Activated naive CD8-positive, alpha-beta T cell treated with anti-CD3 and anti-CD28 coated beads for 36 hours (primary cell): ENCODE data around the gene CFB. TPM values are rescaled to one million over a fixed set of nuclear protein-coding genes. Genes with fewer than 3 reads are reported as not detected.
"Not testable (repeated sequence)": the region's sequence is repeated elsewhere in the genome, so short reads cannot be mapped to it uniquely, and the experiment has no call there.

ENCODE experiments used
- DNase-seq: peaks from one replicate; pipeline ENCODE4 v3.0.0; 2021
- H3K27ac Mint-ChIP-seq: one replicate; pipeline ENCODE4 v1.8.0; 2022; ENCODE audit warnings: mild to moderate bottlenecking, moderate library complexity, mixed read lengths
- H3K27me3 Mint-ChIP-seq: one replicate; pipeline ENCODE4 v1.8.0; 2022; ENCODE audit warnings: mild to moderate bottlenecking, mixed read lengths
- H3K36me3 Mint-ChIP-seq: one replicate; pipeline ENCODE4 v1.8.0; 2021; ENCODE audit warnings: mild to moderate bottlenecking, mixed read lengths
- H3K4me1 Mint-ChIP-seq: one replicate; pipeline ENCODE4 v1.8.0; 2021; ENCODE audit warnings: mixed read lengths
- H3K4me3 Mint-ChIP-seq: one replicate; pipeline ENCODE4 v1.8.0; 2022; ENCODE audit warnings: mild to moderate bottlenecking, moderate library complexity, mixed read lengths
- H3K9me3 Mint-ChIP-seq: one replicate; pipeline ENCODE4 v1.8.0; 2022; ENCODE audit warnings: mixed read lengths
- total RNA-seq, 2 experiments: library from RNA; stranded (reverse); gene quantifications; one replicate each; pipeline ENCODE4 v1.2.3, GENCODE V29; 2021

The CFB gene
- total RNA-seq, 2 experiments from 2014 or later, result 0.52 to 0.82 TPM

DNA sequence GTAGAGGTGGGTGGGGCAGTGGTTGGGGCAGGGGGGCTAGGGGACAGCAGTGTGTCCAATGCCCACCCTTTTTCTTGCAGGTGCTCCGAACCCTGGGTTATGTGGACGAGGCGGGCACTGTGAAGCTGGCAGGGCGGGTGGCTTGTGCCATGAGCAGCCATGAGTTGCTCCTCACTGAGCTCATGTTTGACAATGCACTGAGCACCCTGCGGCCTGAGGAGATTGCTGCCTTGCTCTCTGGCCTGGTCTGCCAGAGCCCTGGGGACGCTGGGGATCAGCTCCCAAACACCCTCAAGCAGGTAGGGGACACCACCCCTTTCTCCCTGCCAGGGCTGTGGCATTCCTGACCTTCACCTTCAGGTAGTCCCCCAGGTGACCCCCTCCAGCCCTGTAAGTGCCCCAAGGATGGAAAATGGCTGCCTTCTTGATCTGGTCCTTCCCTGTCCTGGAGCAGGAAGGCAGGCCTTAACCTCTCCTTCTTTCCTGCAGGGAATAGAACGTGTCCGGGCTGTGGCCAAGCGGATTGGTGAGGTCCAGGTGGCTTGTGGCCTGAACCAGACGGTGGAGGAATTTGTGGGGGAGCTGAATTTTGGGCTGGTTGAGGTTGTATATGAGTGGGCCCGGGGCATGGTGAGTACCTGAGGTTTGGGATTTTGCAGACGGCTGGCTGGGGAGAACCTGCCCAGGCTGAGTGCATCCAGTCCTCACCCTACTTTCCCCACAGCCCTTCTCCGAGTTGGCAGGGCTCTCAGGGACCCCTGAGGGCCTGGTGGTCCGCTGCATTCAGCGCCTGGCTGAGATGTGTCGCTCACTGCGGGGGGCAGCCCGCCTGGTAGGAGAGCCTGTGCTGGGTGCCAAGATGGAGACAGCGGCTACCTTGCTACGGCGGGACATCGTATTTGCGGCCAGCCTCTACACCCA is 23.2 kb downstream of the CFB start:
- no peak for DNase-seq
- Mint-ChIP-seq H3K4me1 (peaks cover 36% of the 10 kb centered on the region), H3K4me3 (peak overlapping the region; percentile 96), H3K36me3 (peaks cover 18% of the 10 kb centered on the region), H3K27me3 (no peaks in the 10 kb centered on the region), H3K9me3 (no peaks in the 10 kb centered on the region), H3K27ac (peak overlapping the region; percentile 100)

DNA sequence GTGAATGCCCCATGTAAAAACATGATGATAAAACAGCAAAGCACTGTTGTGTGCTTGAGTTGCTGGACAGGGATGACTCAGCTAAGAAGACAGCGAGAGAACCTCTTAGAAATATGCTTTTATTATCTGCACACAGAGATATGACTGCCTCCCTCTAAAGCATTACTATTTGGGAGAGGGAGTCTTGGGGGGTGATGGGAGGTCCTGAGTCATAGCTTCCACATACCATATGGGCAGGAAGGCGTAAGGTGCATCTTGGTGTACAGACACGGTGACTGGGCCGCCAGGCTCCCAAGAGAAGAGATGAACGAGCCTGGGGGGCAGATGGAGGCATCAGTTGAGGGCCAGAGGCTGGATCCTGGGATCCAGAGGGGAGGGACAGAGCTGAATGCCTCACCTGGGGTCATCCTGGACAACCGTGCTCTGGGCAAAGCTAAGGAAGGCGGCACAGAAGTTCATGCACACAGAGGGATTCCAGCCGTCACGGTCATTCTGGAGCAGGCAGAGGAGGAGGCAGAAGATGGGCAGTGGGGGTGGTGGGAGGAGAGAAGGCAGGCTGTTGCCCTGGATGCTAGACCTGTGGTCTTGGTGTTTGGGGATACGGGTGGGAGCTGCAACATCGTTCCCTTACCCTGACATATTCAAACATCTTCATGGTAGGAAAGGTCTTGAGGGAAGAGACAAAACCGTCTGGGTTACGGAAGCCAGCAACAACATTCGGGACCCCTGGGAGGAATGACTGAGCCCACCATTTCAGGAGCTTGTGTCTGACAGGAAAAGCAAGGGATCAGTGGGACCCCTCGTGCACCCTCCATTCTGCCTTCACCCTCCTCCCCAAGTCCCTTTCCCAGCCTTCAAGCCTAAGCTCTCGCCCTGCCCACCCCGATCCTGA is 24.1 kb downstream of the CFB start:
- DNase-seq, result no peak

DNA sequence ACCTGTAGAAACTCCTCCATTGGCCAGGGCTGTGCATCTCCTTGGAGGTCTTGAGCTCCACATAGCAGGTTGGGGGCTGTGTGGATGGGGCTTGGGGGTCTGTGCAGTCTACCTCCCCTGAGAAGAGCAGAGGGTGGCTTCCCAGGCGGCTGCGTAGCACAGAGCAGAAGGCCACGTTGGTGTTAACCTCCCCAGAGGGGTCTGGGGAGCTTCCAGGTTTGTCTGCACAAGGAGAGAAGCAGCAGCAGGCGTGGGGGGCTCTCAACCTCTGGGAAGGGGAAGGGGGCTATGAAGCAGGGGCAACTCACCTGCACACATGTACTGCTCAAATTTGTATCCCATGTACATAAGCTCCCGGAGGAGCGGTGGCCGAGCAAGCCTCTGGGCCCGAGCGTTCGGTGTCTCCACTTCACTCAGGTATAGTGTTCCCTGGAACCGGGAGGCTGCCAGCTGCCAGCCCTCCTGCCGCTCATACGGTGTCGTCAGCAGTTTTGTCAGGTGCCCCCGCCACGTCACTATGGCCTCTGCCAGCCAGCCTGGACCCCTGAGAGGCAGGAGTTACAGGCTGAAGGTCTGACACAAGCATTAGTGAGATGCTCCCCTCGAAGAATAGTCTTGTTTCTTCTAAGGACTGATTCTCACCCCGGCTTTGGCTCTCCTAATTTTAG is 24.8 kb downstream of the CFB start:
- no peak for DNase-seq
- peaks cover 37% of the 10 kb centered on the region for H3K4me1 Mint-ChIP-seq
- H3K27me3 Mint-ChIP-seq, result no peaks in the 10 kb centered on the region
- peak overlapping the region; percentile 100 for H3K27ac Mint-ChIP-seq
- peaks cover 16% of the 10 kb centered on the region for H3K36me3 Mint-ChIP-seq
- H3K9me3 Mint-ChIP-seq, result no peaks in the 10 kb centered on the region
- peak overlapping the region; percentile 96 for H3K4me3 Mint-ChIP-seq

More for the DNA sequence above, 24.1 kb downstream of the CFB start:
- Mint-ChIP-seq H3K4me1 (peaks cover 37% of the 10 kb centered on the region), H3K27ac (peak overlapping the region; percentile 100), H3K9me3 (no peaks in the 10 kb centered on the region), H3K4me3 (peak overlapping the region; percentile 96), H3K36me3 (peaks cover 17% of the 10 kb centered on the region), H3K27me3 (no peaks in the 10 kb centered on the region)

DNA sequence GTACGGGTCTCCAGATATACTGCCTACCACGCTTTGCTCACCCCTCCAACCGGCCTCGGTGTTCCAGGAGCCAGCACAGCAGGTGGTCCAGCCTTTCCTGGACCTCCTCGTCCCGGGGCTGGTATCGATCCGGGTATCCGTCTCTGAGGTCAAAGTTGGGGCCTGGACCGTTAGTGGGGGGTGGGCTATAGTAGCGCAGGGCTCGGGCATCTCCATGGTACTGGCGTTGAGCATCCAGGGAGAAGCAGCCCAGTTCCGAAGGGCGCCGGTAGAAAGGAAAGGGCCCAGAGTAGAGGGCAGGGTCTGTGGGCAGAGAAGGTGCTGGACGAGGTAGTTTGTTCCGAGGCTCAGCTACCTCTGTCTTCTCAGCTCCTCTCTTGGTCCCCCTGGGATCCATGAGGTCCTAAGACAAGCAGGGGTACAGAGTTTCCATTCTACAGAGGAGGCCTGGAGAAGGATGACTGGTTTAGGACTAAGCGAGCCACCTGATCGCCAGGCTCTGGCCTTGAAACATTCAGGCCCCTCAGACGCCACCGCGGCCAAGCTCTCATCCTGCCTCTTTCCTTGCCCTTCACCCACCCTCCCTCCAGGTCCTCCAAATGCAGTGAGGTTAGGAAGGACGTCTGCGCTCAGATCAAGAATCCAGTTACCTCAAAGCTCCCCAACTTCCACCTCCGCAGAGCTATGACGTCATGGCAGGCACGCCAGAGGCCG is 25.5 kb downstream of the CFB start:
- peaks cover 16% of the 10 kb centered on the region for H3K36me3 Mint-ChIP-seq
- peaks cover 37% of the 10 kb centered on the region for H3K4me1 Mint-ChIP-seq
- peak overlapping the region; percentile 96 for H3K4me3 Mint-ChIP-seq
- DNase-seq, result no peak
- no peaks in the 10 kb centered on the region for H3K27me3 Mint-ChIP-seq
- H3K9me3 Mint-ChIP-seq, result no peaks in the 10 kb centered on the region
- H3K27ac Mint-ChIP-seq, result peak overlapping the region; percentile 100

DNA sequence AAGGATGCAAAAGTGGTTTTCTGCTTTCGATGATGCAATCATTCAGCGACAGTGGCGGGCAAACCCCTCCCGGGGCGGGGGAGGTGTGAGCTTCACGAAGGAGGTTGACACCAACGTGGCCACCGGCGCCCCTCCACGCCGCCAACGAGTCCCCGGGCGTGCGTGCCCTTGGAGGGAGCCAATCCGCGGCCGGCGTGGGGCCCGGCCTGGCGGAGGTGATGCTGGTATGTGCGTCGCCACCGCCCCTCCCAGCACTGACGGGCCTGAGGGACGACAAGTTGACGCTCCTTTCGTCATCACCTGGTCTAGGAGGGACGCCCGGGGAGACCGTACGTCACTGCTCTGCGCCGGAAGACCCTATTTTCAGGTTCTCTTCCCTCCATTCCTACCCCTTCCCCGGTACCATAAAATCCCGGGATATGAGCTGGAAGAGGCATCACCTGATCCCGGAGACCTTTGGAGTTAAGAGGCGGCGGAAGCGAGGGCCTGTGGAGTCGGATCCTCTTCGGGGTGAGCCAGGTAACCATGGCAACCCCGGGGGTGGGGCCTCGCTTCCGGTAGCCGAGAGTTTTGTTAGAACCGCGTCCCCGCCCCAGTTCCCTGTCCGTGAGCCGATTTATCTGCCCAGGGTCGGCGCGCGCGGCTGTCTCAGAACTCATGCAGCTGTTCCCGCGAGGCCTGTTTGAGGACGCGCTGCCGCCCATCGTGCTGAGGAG is 26.3 kb downstream of the CFB start, which contains the start of gene DXO:
DXO (minus strand) TSS at position 146 of the 716 bp plus-strand sequence. CDS start 463 bp downstream, outside the sequence.
- H3K4me3 Mint-ChIP-seq, result peak within 1 kb of the TSS; percentile 96
- peaks cover 21% of the 10 kb centered on the region for H3K36me3 Mint-ChIP-seq
- no peaks in the 10 kb centered on the region for H3K9me3 Mint-ChIP-seq
- peak within 1 kb of the TSS; percentile 100 for H3K27ac Mint-ChIP-seq
- no peaks in the 10 kb centered on the region for H3K27me3 Mint-ChIP-seq
- peaks cover 37% of the 10 kb centered on the region for H3K4me1 Mint-ChIP-seq
- DNase-seq, result peak; percentile 99

DNA sequence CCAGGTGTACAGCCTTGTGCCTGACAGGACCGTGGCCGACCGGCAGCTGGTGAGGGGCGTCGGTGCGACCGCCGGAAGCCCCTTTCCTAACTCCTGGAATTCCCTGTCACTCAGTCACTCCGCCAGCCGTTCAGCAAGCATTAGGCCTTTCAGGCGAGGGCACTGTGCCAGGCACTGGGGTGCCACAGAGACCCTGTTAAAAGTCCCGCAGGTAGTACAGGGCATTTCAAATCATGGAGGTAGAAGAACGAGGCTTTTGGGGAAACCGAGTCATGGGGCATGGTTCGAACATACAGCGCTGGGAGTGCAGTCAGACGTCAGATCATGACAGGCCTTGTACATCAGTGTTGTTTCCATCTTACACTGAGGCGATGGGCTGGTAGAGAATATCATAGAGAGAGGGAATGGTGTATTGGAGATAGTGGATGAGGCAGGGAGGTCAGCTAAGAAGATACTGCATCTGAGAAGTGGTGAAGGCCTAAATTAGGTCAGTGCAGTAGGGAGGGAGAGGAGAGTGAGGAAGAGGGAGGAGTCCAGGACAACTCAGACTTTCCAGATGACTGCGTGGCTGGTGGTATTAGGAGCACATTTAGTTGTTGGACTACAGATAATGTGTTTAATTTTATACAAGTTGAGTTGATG is 26.9 kb downstream of the CFB start:
- Mint-ChIP-seq H3K27ac (peak overlapping the region; percentile 100), H3K9me3 (no peaks in the 10 kb centered on the region), H3K4me1 (peaks cover 37% of the 10 kb centered on the region), H3K36me3 (peaks cover 19% of the 10 kb centered on the region), H3K27me3 (no peaks in the 10 kb centered on the region), H3K4me3 (peak overlapping the region; percentile 96)
- DNase-seq, result peak; percentile 20

DNA sequence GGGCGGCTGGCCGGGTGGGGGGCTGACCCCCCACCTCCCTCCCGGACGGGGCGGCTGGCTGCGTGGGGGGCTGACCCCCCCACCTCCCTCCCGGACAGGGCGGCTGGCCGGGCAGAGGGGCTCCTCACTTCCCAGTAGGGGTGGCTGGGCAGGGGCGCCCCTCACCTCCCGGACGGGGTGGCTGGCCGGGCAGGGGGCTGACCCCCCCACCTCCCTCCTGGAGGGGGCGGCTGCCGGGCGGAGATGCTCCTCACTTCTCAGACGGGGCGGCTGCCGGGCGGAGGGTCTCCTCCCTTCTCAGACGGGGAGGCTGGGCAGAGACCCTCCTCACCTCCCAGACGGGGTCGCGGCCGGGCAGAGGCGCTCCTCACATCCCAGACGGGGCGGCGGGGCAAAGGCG is 30.2 kb downstream of the CFB start:
- H3K4me3 Mint-ChIP-seq, H3K27ac Mint-ChIP-seq, H3K36me3 Mint-ChIP-seq, H3K27me3 Mint-ChIP-seq, H3K9me3 Mint-ChIP-seq, DNase-seq: not testable (repeated sequence)
- peaks cover 27% of the 10 kb centered on the region for H3K4me1 Mint-ChIP-seq

DNA sequence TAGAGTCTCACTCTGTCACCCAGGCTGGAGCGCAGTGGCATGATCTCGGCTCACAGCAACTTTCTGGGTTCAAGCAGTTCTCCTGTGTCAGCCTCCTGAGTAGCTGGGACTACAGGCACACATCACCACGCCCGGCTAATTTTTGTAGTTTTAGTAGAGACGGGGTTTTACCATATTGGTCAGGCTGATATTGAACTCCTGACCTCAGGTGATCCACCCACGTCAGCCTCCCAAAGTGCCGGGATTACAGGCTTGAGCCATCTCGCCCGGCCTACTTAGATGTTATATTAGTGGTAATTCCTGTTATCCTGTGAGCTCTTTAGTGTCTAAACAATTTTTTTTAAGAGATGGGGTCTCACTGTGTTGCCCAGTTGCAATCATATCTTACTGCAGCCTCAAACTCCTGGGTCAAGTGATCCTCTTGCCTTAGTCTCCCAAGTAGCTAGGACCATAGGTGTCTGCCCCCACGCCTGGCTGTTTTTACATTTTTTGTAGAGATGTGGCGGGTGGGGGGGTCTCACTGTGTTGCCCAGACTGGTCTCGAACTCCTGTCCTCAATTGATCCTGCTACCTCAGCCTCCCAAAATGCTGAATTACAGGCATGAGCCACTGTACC is 32.0 kb downstream of the CFB start:
- Mint-ChIP-seq H3K27me3 (no peaks in the 10 kb centered on the region), H3K4me1 (peaks cover 20% of the 10 kb centered on the region), H3K9me3 (no peaks in the 10 kb centered on the region), H3K27ac (no peak overlapping the region), H3K4me3 (no peak overlapping the region), H3K36me3 (peaks cover 9% of the 10 kb centered on the region)
- DNase-seq, result no peak

DNA sequence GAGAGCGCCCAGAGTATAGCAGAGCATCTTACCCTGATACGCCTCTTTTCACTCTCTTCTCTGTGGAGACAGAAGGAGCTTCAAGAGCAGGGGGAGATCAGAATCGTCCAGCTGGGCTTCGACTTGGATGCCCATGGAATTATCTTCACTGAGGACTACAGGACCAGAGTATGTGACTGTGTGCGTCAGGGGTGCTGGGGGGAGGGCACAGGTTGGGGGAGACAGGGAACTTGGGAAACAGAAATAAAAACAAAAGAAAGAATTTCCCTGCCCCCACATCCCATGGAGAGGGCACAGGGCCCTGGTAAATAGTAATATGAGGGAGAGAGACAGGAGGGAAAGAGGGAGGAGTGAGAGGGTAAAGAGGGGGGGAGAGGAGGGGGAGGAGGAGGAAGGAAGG is 32.9 kb downstream of the CFB start:
- H3K36me3 Mint-ChIP-seq, result peaks cover 5% of the 10 kb centered on the region
- no peaks in the 10 kb centered on the region for H3K9me3 Mint-ChIP-seq
- H3K4me3 Mint-ChIP-seq, result no peak overlapping the region
- H3K27ac Mint-ChIP-seq, result peak overlapping the region; percentile 77
- no peak for DNase-seq
- peaks cover 12% of the 10 kb centered on the region for H3K4me1 Mint-ChIP-seq
- H3K27me3 Mint-ChIP-seq, result no peaks in the 10 kb centered on the region

DNA sequence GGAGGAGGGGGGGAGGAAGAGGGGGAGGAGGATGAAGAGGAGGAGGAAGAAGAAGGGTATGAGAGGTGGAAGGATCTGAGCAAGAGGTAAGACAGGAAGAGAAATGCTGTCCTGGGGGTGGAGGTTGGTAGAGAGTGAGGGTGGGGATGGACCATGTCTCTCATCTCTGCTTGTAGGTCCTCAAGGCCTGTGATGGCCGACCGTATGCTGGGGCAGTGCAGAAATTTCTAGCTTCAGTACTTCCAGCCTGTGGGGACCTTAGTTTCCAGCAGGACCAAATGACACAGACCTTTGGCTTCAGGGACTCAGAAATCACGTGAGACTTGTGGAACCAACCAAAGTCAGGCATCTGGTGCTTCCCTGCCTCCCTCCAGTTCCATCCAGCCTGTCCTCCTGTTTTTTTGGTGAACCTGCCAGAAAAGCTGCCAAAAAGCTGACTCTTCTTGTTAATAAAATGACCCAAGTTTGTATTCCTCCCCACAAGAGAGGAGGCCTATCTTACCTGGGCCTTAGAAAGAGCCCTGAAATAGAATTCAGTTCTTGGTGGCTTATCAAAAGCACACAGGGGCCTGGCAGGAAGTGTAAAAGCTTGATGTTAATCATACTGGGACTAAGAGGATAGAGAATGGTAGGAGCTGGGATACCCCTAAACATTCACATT is 33.5 kb downstream of the CFB start:
- no peak overlapping the region for H3K4me3 Mint-ChIP-seq
- H3K9me3 Mint-ChIP-seq, result no peaks in the 10 kb centered on the region
- peak overlapping the region; percentile 77 for H3K27ac Mint-ChIP-seq
- H3K36me3 Mint-ChIP-seq, result peaks cover 5% of the 10 kb centered on the region
- peaks cover 9% of the 10 kb centered on the region for H3K4me1 Mint-ChIP-seq
- H3K27me3 Mint-ChIP-seq, result no peaks in the 10 kb centered on the region
- DNase-seq, result no peak

DNA sequence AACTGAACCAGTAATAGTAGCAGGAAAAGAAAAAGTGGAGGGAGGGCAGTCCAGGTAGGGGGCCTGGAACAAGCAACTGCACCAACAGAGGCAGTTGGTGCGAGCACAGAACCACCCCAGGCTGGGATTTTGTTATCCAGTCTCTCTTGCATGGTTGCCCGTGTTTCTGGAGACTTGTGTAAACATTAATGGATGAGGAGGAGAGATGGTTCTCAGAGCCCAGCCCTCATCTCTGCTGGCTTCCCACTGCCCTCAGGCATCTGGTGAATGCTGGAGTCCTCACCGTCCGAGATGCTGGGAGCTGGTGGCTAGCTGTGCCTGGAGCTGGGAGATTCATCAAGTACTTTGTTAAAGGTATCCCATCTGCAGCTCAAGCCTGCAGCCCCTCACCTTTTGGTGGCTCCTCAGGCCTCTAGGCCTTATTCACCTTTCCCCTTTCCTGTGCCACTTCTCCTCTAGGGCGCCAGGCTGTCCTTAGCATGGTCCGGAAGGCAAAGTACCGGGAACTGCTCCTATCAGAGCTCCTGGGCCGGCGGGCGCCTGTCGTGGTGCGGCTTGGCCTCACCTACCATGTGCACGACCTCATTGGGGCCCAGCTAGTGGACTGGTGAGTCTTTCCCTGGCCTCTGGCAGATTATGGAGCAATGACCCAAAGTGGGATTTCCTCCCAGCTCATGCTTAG is 34.4 kb downstream of the CFB start:
- H3K4me3 Mint-ChIP-seq, DNase-seq, H3K4me1 Mint-ChIP-seq, H3K9me3 Mint-ChIP-seq, H3K27me3 Mint-ChIP-seq, H3K36me3 Mint-ChIP-seq: not testable (repeated sequence)
- peak overlapping the region; percentile 75 for H3K27ac Mint-ChIP-seq

DNA sequence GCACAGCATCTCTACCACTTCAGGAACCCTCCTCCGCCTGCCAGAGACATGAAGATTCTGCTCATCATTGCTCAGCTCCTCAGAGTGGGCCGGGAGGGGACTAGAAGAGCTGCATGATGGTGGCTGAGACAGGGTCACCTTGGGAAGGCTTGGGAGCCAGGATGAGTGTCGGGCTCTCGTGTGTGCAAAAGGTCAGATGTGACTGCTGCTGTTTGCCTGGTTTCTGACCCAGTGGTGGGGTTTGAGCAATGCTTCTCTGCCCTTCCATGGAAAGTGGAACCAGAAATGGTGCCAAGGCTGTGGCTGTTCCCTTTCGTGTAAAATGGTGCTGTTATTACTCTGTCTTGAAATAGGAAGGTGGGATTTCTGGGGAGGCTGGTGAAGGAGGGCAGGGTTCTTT is 35.1 kb downstream of the CFB start:
- not testable (repeated sequence) for DNase-seq, H3K4me3 Mint-ChIP-seq, H3K27me3 Mint-ChIP-seq, H3K4me1 Mint-ChIP-seq, H3K27ac Mint-ChIP-seq, H3K9me3 Mint-ChIP-seq, H3K36me3 Mint-ChIP-seq
